ENCODE data around the gene TMEM255B.

Gene TMEM255B

GRCh38 chr13:113841353-113841650 lies 82.3 kb downstream of the TMEM255B start:
- H3K27me3 Mint-ChIP-seq, result no peaks in the 10 kb centered on the region
- peaks cover 39% of the 10 kb centered on the region for H3K4me1 Mint-ChIP-seq
- no peak overlapping the region for H3K4me3 Mint-ChIP-seq
- H3K9me3 Mint-ChIP-seq, result no peaks in the 10 kb centered on the region
- peak overlapping the region; percentile 16 for H3K27ac Mint-ChIP-seq (ENCODE audit: low read depth)
- DNase-seq (ENCODE audit: low spot score in 2 of 2), result no peak
- H3K36me3 Mint-ChIP-seq (ENCODE audit: insufficient read depth), result peaks cover 2% of the 10 kb centered on the region
- ATAC-seq (replicated peaks; ENCODE audit: extremely low read depth, poor library complexity, severe bottlenecking), result peak; percentile 54

GRCh38 chr13:113842336-113843062 lies 83.5 kb downstream of the TMEM255B start:
- DNase-seq (ENCODE audit: low spot score in 2 of 2) (no peak), ATAC-seq (replicated peaks; ENCODE audit: extremely low read depth, poor library complexity, severe bottlenecking) (no peak)
- peak overlapping the region; percentile 21 for H3K4me3 Mint-ChIP-seq
- H3K27ac Mint-ChIP-seq (ENCODE audit: low read depth), result no peak overlapping the region
- H3K4me1 Mint-ChIP-seq, result peaks cover 34% of the 10 kb centered on the region
- H3K27me3 Mint-ChIP-seq, result no peaks in the 10 kb centered on the region
- peaks cover 2% of the 10 kb centered on the region for H3K36me3 Mint-ChIP-seq (ENCODE audit: insufficient read depth)
- H3K9me3 Mint-ChIP-seq, result no peaks in the 10 kb centered on the region

GRCh38 chr13:113843063-113843654 lies 84.1 kb downstream of the TMEM255B start:
- H3K9me3 Mint-ChIP-seq, result no peaks in the 10 kb centered on the region
- peaks cover 30% of the 10 kb centered on the region for H3K4me1 Mint-ChIP-seq
- no peaks in the 10 kb centered on the region for H3K27me3 Mint-ChIP-seq
- peaks cover 2% of the 10 kb centered on the region for H3K36me3 Mint-ChIP-seq (ENCODE audit: insufficient read depth)
- H3K4me3 Mint-ChIP-seq, result no peak overlapping the region
- DNase-seq (ENCODE audit: low spot score in 2 of 2) (no peak), ATAC-seq (replicated peaks; ENCODE audit: extremely low read depth, poor library complexity, severe bottlenecking) (no peak)
- no peak overlapping the region for H3K27ac Mint-ChIP-seq (ENCODE audit: low read depth)

- no peaks in the 10 kb centered on the region for H3K36me3 Mint-ChIP-seq (ENCODE audit: insufficient read depth)
- DNase-seq (ENCODE audit: low spot score in 2 of 2) (no peak), ATAC-seq (replicated peaks; ENCODE audit: extremely low read depth, poor library complexity, severe bottlenecking) (no peak)
- H3K9me3 Mint-ChIP-seq, result no peaks in the 10 kb centered on the region
- no peak overlapping the region for H3K4me3 Mint-ChIP-seq
- H3K27me3 Mint-ChIP-seq, result no peaks in the 10 kb centered on the region
- no peak overlapping the region for H3K27ac Mint-ChIP-seq (ENCODE audit: low read depth)
- peaks cover 30% of the 10 kb centered on the region for H3K4me1 Mint-ChIP-seq
These were observed 85.0 kb downstream of the TMEM255B start for GRCh38 chr13:113843864-113844556.

- Mint-ChIP-seq H3K27me3 (no peaks in the 10 kb centered on the region), H3K4me3 (no peak overlapping the region), H3K36me3 (ENCODE audit: insufficient read depth) (no peaks in the 10 kb centered on the region), H3K9me3 (no peaks in the 10 kb centered on the region), H3K4me1 (peaks cover 30% of the 10 kb centered on the region), H3K27ac (ENCODE audit: low read depth) (no peak overlapping the region)
- ATAC-seq (replicated peaks; ENCODE audit: extremely low read depth, poor library complexity, severe bottlenecking) (no peak), DNase-seq (ENCODE audit: low spot score in 2 of 2) (no peak)
These were observed 86.0 kb downstream of the TMEM255B start for GRCh38 chr13:113845055-113845454.

- Mint-ChIP-seq H3K27me3 (no peaks in the 10 kb centered on the region), H3K9me3 (no peaks in the 10 kb centered on the region), H3K4me1 (peaks cover 29% of the 10 kb centered on the region), H3K36me3 (ENCODE audit: insufficient read depth) (no peaks in the 10 kb centered on the region), H3K27ac (ENCODE audit: low read depth) (no peak overlapping the region), H3K4me3 (peak overlapping the region; percentile 60)
- no peak for DNase-seq (ENCODE audit: low spot score in 2 of 2)
- ATAC-seq (replicated peaks; ENCODE audit: extremely low read depth, poor library complexity, severe bottlenecking), result no peak
These were observed 87.0 kb downstream of the TMEM255B start for GRCh38 chr13:113845723-113846635.

GRCh38 chr13:113846636-113847318 lies 87.8 kb downstream of the TMEM255B start:
- Mint-ChIP-seq H3K27ac (ENCODE audit: low read depth) (no peak overlapping the region), H3K4me3 (peak overlapping the region; percentile 60), H3K27me3 (no peaks in the 10 kb centered on the region), H3K36me3 (ENCODE audit: insufficient read depth) (no peaks in the 10 kb centered on the region), H3K9me3 (no peaks in the 10 kb centered on the region), H3K4me1 (peaks cover 21% of the 10 kb centered on the region)
- peak in 1 of 2 donors; percentile 39 for DNase-seq (ENCODE audit: low spot score in 2 of 2)
- ATAC-seq (replicated peaks; ENCODE audit: extremely low read depth, poor library complexity, severe bottlenecking), result peak; percentile 94

- Mint-ChIP-seq H3K4me3 (no peak overlapping the region), H3K4me1 (peaks cover 16% of the 10 kb centered on the region), H3K27me3 (no peaks in the 10 kb centered on the region), H3K27ac (ENCODE audit: low read depth) (no peak overlapping the region), H3K9me3 (no peaks in the 10 kb centered on the region), H3K36me3 (ENCODE audit: insufficient read depth) (no peaks in the 10 kb centered on the region)
- no peak for ATAC-seq (replicated peaks; ENCODE audit: extremely low read depth, poor library complexity, severe bottlenecking)
- no peak for DNase-seq (ENCODE audit: low spot score in 2 of 2)
These were observed 89.0 kb downstream of the TMEM255B start for GRCh38 chr13:113848020-113848419.

- Mint-ChIP-seq H3K4me1 (peaks cover 16% of the 10 kb centered on the region), H3K4me3 (no peak overlapping the region), H3K36me3 (ENCODE audit: insufficient read depth) (no peaks in the 10 kb centered on the region), H3K9me3 (no peaks in the 10 kb centered on the region), H3K27me3 (no peaks in the 10 kb centered on the region), H3K27ac (ENCODE audit: low read depth) (no peak overlapping the region)
- ATAC-seq (replicated peaks; ENCODE audit: extremely low read depth, poor library complexity, severe bottlenecking) (no peak), DNase-seq (ENCODE audit: low spot score in 2 of 2) (no peak)
These were observed 89.6 kb downstream of the TMEM255B start for GRCh38 chr13:113848431-113849260.

GRCh38 chr13:113849546-113849945 lies 90.5 kb downstream of the TMEM255B start:
- Mint-ChIP-seq H3K9me3 (no peaks in the 10 kb centered on the region), H3K27me3 (no peaks in the 10 kb centered on the region), H3K36me3 (ENCODE audit: insufficient read depth) (no peaks in the 10 kb centered on the region), H3K4me3 (no peak overlapping the region), H3K27ac (ENCODE audit: low read depth) (no peak overlapping the region), H3K4me1 (peaks cover 13% of the 10 kb centered on the region)
- DNase-seq (ENCODE audit: low spot score in 2 of 2), result no peak
- no peak for ATAC-seq (replicated peaks; ENCODE audit: extremely low read depth, poor library complexity, severe bottlenecking)

- Mint-ChIP-seq H3K27me3 (no peaks in the 10 kb centered on the region), H3K4me3 (no peak overlapping the region), H3K36me3 (ENCODE audit: insufficient read depth) (no peaks in the 10 kb centered on the region), H3K27ac (ENCODE audit: low read depth) (no peak overlapping the region), H3K9me3 (no peaks in the 10 kb centered on the region), H3K4me1 (peaks cover 13% of the 10 kb centered on the region)
- ATAC-seq (replicated peaks; ENCODE audit: extremely low read depth, poor library complexity, severe bottlenecking), result no peak
- DNase-seq (ENCODE audit: low spot score in 2 of 2), result no peak
These were observed 91.1 kb downstream of the TMEM255B start for GRCh38 chr13:113849981-113850721.
